NCI-H2107 treated with DMSO at 0.1 percent for 48 hours (cell line): ENCODE data around the gene LRRC75A.

Experiments used
- DNase-seq: peaks from one replicate; lab custom pipeline; 2025; ENCODE audit not compliant: unreplicated experiment; lab: John Stamatoyannopoulos, UW

The LRRC75A gene

DNA sequence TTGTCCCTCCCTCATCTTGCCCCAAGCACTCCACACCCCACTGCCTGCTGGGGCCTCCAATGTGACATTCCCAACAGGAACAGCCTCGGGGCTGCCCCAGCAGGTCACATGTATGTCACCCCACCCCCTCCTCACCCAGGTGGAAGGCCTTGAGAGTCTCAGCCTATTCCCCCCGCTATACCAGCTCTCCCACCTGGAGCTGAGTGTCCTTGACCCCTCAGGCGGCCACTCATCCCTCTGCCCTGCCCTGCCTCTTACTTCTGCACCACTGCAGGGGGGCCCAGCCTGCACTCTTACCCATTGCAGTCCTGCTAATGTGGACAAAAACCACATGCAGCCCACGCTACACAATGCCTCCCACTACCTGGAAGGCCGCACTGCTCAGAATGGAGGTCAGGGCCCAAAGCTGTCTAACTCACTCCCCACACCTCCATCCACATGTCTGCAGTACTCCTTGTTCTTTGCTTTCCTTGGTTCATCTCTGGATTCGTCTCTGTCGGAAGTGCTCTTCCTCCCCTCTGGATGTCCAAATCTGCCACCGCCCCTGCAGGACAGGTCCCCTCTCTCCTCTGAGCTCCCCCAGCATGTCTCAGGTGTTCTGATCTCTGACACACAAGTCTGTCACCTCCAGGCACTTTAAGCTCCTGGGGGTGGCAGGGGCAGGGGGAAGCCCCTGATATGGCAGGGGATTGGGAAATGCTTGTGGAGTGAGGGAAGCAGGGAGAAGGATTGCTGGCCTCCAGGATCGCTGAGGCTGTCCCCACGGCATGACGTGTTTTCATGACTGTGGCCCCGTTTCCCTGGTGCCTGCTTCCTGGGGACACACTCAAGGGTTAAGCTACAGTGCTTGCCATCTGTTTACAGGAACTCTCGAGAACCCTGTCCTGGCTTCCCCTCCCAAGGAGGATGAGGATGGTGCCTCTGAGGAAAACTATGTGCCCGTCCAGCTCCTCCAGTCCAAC lies 55.8 kb downstream of the LRRC75A start:
- no peak for DNase-seq

GRCh38 chr17:16434662-16435061 lies 57.3 kb downstream of the LRRC75A start:
- no peak for DNase-seq

GRCh38 chr17:16433514-16433913 lies 58.5 kb downstream of the LRRC75A start:
- no peak for DNase-seq

DNA sequence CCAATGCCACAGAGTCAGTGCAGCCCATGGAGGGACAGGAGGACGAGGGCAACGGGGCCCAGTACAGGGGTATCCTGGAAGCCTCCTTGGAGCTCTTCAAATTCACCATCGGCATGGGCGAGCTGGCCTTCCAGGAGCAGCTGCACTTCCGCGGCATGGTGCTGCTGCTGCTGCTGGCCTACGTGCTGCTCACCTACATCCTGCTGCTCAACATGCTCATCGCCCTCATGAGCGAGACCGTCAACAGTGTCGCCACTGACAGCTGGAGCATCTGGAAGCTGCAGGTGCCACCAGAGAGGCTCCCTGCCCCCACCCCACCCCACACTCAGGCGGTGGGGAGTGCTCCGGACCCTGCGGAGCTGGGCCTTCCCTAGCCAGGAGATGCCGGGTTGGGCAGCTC lies 60.0 kb downstream of the LRRC75A start:
- no peak for DNase-seq

DNA sequence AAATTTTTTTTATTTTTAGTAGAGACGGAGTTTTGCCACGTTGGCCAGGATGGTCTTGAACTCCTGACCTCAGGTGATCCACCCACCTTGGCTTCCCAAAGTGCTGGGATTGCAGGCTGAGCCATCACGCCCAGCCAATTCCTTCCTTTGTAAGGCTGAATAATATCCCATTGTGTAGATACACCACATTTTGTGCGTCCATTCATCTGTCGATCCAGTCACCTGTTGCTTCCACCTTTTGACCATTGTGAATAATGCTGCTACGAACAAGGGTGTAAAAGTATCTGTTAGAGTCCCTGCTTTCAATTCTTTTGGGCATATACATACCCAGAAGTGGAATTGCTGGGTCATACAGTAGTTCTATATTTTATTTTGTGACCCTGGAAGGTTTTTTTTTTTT lies 61.3 kb downstream of the LRRC75A start:
- no peak for DNase-seq

- DNase-seq, result no peak
These were observed 62.9 kb downstream of the LRRC75A start for GRCh38 chr17:16429083-16429482.

- no peak for DNase-seq
These were observed 63.7 kb downstream of the LRRC75A start for GRCh38 chr17:16428098-16428882.

DNA sequence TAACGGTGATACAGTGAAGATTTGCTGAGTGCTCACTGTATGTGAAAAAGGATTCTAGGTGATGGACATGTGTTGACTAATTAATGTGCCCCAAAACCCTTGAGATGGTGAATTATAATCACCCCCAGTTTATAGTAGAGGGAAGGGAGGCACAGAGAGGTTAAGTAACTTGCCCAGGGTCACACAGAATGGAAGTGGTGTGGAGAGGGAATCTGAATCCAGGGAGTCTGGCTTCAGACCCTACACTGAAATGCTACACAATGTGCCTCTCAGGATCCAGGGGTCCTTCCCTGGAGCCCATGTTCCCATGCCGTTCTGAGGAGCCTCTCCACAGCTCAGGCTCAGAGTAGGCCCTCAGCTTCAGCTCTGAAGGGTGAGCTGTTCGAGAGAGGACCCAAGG lies 65.0 kb downstream of the LRRC75A start:
- DNase-seq, result no peak

GRCh38 chr17:16425698-16426659 lies 66.0 kb downstream of the LRRC75A start:
- no peak for DNase-seq

DNA sequence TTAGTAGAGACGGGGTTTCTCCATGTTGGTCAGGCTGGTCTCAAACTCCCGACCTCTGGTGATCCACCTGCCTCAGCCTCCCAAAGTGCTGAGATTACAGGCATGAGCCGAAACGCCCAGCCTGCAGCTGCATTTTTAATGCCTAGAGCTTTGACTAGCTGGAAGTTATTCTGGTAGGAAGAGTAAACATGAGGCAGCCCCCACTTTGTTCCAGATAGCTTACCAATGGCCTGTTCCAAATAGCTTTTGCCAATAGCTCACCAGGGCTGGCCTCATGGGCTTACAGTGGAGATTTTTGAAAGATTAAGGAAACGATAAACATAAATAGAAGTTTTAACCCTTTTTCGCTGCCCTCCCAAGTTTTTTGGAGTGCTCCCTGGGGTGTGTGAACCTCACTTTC lies 66.8 kb downstream of the LRRC75A start:
- no peak for DNase-seq

DNA sequence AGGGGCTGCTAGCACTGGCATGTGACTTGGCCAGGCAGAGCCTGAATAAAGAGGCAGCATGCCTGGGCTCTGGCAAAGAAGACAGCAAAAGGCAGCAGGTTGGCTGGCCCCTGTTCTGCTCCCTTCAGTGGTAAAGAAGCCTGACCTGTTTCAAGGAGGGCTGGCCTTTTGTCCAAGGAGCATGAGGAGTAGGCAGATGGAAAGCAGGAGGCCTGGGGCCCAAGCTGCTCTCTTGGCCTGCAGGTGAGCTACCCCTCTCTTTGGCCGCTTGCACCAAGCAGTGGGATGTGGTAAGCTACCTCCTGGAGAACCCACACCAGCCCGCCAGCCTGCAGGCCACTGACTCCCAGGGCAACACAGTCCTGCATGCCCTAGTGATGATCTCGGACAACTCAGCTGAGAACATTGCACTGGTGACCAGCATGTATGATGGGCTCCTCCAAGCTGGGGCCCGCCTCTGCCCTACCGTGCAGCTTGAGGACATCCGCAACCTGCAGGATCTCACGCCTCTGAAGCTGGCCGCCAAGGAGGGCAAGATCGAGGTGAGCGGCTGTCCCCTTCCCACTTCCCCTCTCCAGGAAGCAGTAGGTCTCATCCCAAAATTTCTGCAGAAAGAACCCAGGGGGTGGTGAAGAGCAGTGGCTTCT lies 68.6 kb downstream of the LRRC75A start:
- DNase-seq, result no peak

DNA sequence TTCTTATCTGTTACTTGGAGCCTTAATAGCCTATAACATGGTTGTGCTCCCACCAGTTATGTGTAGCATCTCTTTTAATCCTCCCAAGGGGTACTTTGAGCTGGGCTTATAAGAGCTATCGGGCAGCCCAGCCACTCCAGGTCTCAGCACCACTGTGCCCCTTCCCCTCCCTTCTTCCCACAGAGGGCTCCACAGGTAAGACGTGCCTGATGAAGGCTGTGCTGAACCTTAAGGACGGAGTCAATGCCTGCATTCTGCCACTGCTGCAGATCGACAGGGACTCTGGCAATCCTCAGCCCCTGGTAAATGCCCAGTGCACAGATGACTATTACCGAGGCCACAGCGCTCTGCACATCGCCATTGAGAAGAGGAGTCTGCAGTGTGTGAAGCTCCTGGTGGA lies 69.6 kb downstream of the LRRC75A start:
- no peak for DNase-seq

DNA sequence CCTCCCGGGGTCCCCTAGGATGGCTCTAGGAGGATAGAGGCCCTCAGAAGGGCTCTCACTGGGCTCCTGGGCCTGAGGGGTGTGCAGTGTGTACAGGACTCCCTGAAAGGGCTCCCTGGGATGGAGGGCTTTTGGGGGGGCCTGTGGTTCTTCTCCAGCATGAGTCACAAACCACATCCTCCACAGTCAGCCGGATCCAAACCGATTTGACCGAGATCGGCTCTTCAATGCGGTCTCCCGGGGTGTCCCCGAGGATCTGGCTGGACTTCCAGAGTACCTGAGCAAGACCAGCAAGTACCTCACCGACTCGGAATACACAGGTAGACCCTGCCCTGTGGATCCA lies 72.1 kb downstream of the LRRC75A start:
- DNase-seq, result no peak

- DNase-seq, result peak; percentile 69
These were observed 72.7 kb downstream of the LRRC75A start for GRCh38 chr17:16419074-16419928.

DNA sequence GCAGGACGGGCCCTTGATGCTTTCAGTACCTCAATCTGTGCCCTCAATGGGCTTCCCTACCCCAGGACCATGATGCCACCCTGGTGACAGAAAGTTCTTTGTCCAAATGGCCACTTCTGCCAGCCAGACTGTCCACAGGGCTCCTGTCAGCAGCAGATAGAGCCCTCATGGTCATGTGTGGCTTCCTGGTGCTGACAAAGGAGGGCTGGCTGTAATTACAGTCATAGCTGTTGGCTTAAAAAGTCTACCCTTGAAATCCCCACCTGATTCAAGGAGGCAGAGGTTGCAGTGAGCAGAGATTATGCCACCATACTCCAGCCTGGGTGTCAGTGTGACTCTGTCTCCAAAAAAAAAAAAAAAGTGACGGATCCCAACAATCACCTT lies 73.3 kb downstream of the LRRC75A start:
- no peak for DNase-seq

DNA sequence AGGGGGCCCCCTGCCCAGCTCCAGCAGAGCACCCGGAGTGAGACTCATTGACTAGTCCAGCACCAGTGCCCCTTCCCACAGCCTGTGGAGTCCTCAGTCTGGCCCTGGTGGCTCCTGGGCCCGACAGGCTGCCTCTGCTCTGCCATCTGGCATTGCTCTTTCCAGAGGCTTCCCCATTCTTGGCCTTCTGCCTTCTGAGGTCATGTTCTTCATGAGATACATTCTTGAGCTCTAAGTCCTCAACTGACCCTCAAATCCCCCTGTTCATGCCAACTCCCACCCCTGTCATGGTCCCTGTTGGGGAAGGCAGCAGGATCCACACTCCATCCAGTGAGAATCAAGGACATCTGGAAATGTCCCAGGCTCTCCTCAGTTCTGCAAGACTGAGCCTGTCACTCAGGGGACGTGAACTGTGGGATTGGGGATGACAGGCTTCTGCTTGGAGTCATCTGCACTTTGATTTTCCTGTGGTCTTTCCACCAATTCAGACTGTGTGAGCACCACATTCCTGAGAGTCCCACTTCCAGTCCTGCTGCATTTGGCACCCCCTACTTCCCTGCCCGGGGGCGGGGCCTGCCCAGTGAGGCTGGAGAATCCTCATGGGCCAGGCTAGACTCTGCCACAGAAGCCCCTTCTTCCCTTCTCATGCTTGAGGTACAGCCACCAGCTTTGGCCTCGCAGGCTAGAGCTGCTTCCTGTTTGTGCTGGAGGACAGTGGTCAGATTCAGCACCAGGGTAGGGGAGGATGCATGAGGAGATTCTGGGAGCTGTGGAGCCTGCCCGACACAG lies 73.9 kb downstream of the LRRC75A start:
- no peak for DNase-seq

DNA sequence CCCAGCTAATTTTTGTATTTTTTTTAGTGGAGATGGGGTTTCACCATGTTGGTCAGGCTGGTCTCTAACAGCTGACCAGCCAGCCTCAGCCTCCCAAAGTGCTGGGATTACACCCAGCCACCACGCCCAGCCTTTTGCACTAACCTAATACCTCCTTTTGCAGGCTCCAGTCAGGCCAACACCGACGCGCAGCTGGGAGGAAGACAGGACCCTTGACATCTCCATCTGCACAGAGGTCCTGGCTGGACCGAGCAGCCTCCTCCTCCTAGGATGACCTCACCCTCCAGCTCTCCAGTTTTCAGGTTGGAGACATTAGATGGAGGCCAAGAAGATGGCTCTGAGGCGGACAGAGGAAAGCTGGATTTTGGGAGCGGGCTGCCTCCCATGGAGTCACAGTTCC lies 74.6 kb downstream of the LRRC75A start:
- DNase-seq, result no peak

- DNase-seq, result no peak
These were observed 76.7 kb downstream of the LRRC75A start, which contains the start of gene TRPV2 for GRCh38 chr17:16415031-16415924. TSS of gene TRPV2 (plus strand) at chr17:16415571. CDS start at chr17:16417669, 2,098 bp downstream.
